HG02981 (cell line): ENCODE data around the gene OCLN.
"Not testable (repeated sequence)": the region's sequence is repeated elsewhere in the genome, so short reads cannot be mapped to it uniquely, and the experiment has no call there.

Source experiments
- ATAC-seq: cut with Tn5 transposase; IDR thresholded peaks from one replicate; pipeline ENCODE4 v1.9.1; 2021; ENCODE audit warnings: mild to moderate bottlenecking, moderate library complexity; ENCODE audit not compliant: unreplicated experiment

The OCLN gene

GRCh38 chr5:69492391-69492922 is at the start of gene OCLN:
TSS of gene OCLN (plus strand) at chr5:69492790. CDS start at chr5:69504245, 11,455 bp downstream.
- no peak for ATAC-seq

- ATAC-seq, result no peak
Measured at GRCh38 chr5:69444127-69444754, 48.3 kb upstream of the OCLN start.

- no peak for ATAC-seq
Measured at GRCh38 chr5:69449511-69449910, 43.1 kb upstream of the OCLN start.

- no peak for ATAC-seq
Measured at GRCh38 chr5:69450116-69450515, 42.5 kb upstream of the OCLN start.

GRCh38 chr5:69450527-69450926 is 42.1 kb upstream of the OCLN start:
- not testable (repeated sequence) for ATAC-seq

GRCh38 chr5:69451941-69452647 is 40.5 kb upstream of the OCLN start:
- ATAC-seq, result no peak

GRCh38 chr5:69453487-69453886 is 39.1 kb upstream of the OCLN start:
- not testable (repeated sequence) for ATAC-seq

- ATAC-seq, result no peak
Measured at GRCh38 chr5:69454460-69455249, 37.9 kb upstream of the OCLN start.

- ATAC-seq, result not testable (repeated sequence)
Measured at GRCh38 chr5:69455428-69455988, 37.1 kb upstream of the OCLN start.

GRCh38 chr5:69462170-69462569 is 30.4 kb upstream of the OCLN start:
- ATAC-seq, result no peak

- not testable (repeated sequence) for ATAC-seq
Measured at GRCh38 chr5:69466375-69466774, 26.2 kb upstream of the OCLN start.

GRCh38 chr5:69467442-69468225 is 25.0 kb upstream of the OCLN start:
- ATAC-seq, result peak; percentile 94

GRCh38 chr5:69468631-69469030 is 24.0 kb upstream of the OCLN start:
- no peak for ATAC-seq

GRCh38 chr5:69471516-69471915 is 21.1 kb upstream of the OCLN start:
- not testable (repeated sequence) for ATAC-seq

- not testable (repeated sequence) for ATAC-seq
Measured at GRCh38 chr5:69472535-69473143, 20.0 kb upstream of the OCLN start.

- ATAC-seq, result no peak
Measured at GRCh38 chr5:69477170-69477569, 15.4 kb upstream of the OCLN start.

GRCh38 chr5:69478296-69478695 is 14.3 kb upstream of the OCLN start:
- ATAC-seq, result not testable (repeated sequence)

GRCh38 chr5:69484891-69485290 is 7.7 kb upstream of the OCLN start:
- ATAC-seq, result no peak

GRCh38 chr5:69485471-69485870 is 7.1 kb upstream of the OCLN start:
- ATAC-seq, result no peak

- ATAC-seq, result no peak
Measured at GRCh38 chr5:69489246-69489645, 3.3 kb upstream of the OCLN start.
